B cell (primary cell): ENCODE measurements around the gene SDK1. TPM values are rescaled to one million over a fixed set of nuclear protein-coding genes. Genes with fewer than 3 reads are reported as not detected.

Experiments used
- ATAC-seq: fragments of 200-7000 bp; cut with Tn5 transposase; one replicate; pipeline ENCODE4 v1.10.0; 2021; ENCODE audit warnings: low read depth, mild to moderate bottlenecking, moderate number of reproducible peaks, moderate library complexity
- CTCF ChIA-PET: fragments of 350-600 bp; sonication (Branson Sonifier 250); formaldehyde crosslinking; loops from one replicate; lab custom pipeline; 2021; ENCODE audit warnings: antibody characterized with exemption, inconsistent platforms; lab: Charles Lee
- POLR2A ChIA-PET: fragments of 350-600 bp; sonication (Branson Sonifier 250); formaldehyde crosslinking; loops from one replicate; lab custom pipeline; 2021; ENCODE audit warnings: antibody characterized with exemption; lab: Charles Lee
- DNase-seq: peaks from one replicate; pipeline ENCODE4 v3.0.0; 2013
- H2AFZ ChIP-seq: 2 replicates; pipeline ENCODE4 v1.6.1; 2012; ENCODE audit warnings: mild to moderate bottlenecking, low read depth, low read length; ENCODE audit not compliant: insufficient read depth, poor library complexity, severe bottlenecking
- H3K27ac ChIP-seq, 2 donors: 1 replicate in 1 of 2; 2 replicates in 1 of 2; pipeline ENCODE4 v1.5.1; 2012 to 2013; ENCODE audit warnings: low read length in 2 of 2, mild to moderate bottlenecking in 2 of 2, moderate library complexity in 1 of 2
- H3K27me3 ChIP-seq, 4 experiments: fragments of 200-600 bp in 1 of 4; sonication (generic) in 1 of 4; replicated peaks in 1 of 4; 1 replicate in 2 of 4; 2 replicates in 2 of 4; pipeline versions ENCODE4 v1.6.1 to v1.7.0; 2013 to 2016; ENCODE audit warnings: low read length in 3 of 4, mild to moderate bottlenecking in 2 of 4, mixed read lengths in 1 of 4, moderate library complexity in 1 of 4; ENCODE audit not compliant: insufficient read depth in 4 of 4, control insufficient read depth in 3 of 4; ENCODE audit errors: control extremely low read depth in 1 of 4
- H3K36me3 ChIP-seq, 2 experiments: replicated peaks in 1 of 2; 1 replicate in 1 of 2; 2 replicates in 1 of 2; pipeline versions ENCODE4 v1.6.1 to v1.7.1; 2013; ENCODE audit warnings: low read length in 1 of 2; ENCODE audit not compliant: insufficient read depth in 2 of 2, control insufficient read depth in 1 of 2; ENCODE audit errors: control extremely low read depth in 1 of 2, extremely low read depth in 1 of 2
- H3K4me1 ChIP-seq, 2 donors: fragments of 200-600 bp in 1 of 2; sonication (generic) in 1 of 2; 1 replicate in 1 of 2; 2 replicates in 1 of 2; pipeline versions ENCODE4 v1.5.1 to v1.6.1; 2013 to 2017; ENCODE audit warnings: low read length in 2 of 2; ENCODE audit not compliant: control insufficient read depth in 2 of 2, insufficient read depth in 2 of 2
- H3K4me2 ChIP-seq: replicated peaks from 2 replicates; pipeline ENCODE3; 2012; ENCODE audit warnings: mild to moderate bottlenecking, low read depth, low read length; ENCODE audit not compliant: poor library complexity, severe bottlenecking
- H3K4me3 ChIP-seq, 5 experiments: fragments of 200-600 bp in 1 of 5; sonication (generic) in 1 of 5; 1 replicate in 3 of 5; 2 replicates in 2 of 5; pipeline versions ENCODE4 v1.5.1 to v1.7.0; 2011 to 2016; ENCODE audit warnings: low read length in 4 of 5, mild to moderate bottlenecking in 4 of 5, low read depth in 2 of 5, control low read depth in 1 of 5, moderate library complexity in 1 of 5; ENCODE audit not compliant: insufficient read depth in 1 of 5; ENCODE audit errors: control extremely low read depth in 1 of 5, extremely low read depth in 1 of 5
- H3K79me2 ChIP-seq: fragments of 200-600 bp; sonication (generic); one replicate; pipeline ENCODE4 v1.6.0; 2016; ENCODE audit warnings: low read length; ENCODE audit not compliant: control insufficient read depth, insufficient read depth
- H3K9ac ChIP-seq: fragments of 200-600 bp; sonication (generic); 2 replicates; pipeline ENCODE4 v1.6.1; 2017; ENCODE audit warnings: mild to moderate bottlenecking, low read length, moderate library complexity
- H3K9me3 ChIP-seq, 3 donors: one replicate each; pipeline versions ENCODE4 v1.6.1 to v1.7.1; 2013; ENCODE audit warnings: low read length in 2 of 3; ENCODE audit not compliant: control insufficient read depth in 2 of 3, insufficient read depth in 1 of 3; ENCODE audit errors: control extremely low read depth in 1 of 3
- H4K20me1 ChIP-seq: 2 replicates; pipeline ENCODE4 v1.6.0; 2012; ENCODE audit warnings: mild to moderate bottlenecking, low read length; ENCODE audit not compliant: insufficient read depth, control insufficient read depth, poor library complexity, severe bottlenecking
- H3K27ac Mint-ChIP-seq: one replicate; pipeline ENCODE4 v1.8.0; 2021; ENCODE audit warnings: mixed read lengths
- H3K27me3 Mint-ChIP-seq: one replicate; pipeline ENCODE4 v1.8.0; 2021; ENCODE audit warnings: mixed read lengths
- H3K4me1 Mint-ChIP-seq: one replicate; pipeline ENCODE4 v1.8.0; 2021; ENCODE audit warnings: mixed read lengths
- H3K4me3 Mint-ChIP-seq: one replicate; pipeline ENCODE4 v1.8.0; 2021; ENCODE audit warnings: mixed read lengths
- H3K9me3 Mint-ChIP-seq: one replicate; pipeline ENCODE4 v1.8.0; 2022; ENCODE audit warnings: mixed read lengths; ENCODE audit not compliant: insufficient read depth
- EZH2 ChIP-seq: IDR thresholded peaks from 2 replicates; pipeline ENCODE4 v1.6.1; 2012; ENCODE audit warnings: borderline replicate concordance, low read depth, mild to moderate bottlenecking, moderate library complexity, low read length; ENCODE audit not compliant: insufficient read depth, poor library complexity, severe bottlenecking
- WGBS: methylation state at CpG from one replicate; pipeline ENCODE4 v1.1.5; 2013; ENCODE audit warnings: missing lambda C conversion rate; ENCODE audit not compliant: insufficient coverage; 5-methylcytosine and 5-hydroxymethylcytosine counted together
- intact Hi-C: fragments of 100-400 bp; cut with micrococcal nuclease; formaldehyde crosslinking; loops from one replicate; pipeline ENCODE4 v1.10.0; 2022
- polyA plus RNA-seq: library from polyadenylated mRNA; depleted of rRNA; stranded (reverse); fragments of >200 nt; gene quantifications from 2 replicates; pipeline ENCODE4 v1.2.3, GENCODE V29; 2012
- total RNA-seq, 2 donors: library from RNA; stranded (reverse); fragments of 120-200 nt in 1 of 2; gene quantifications; 1 replicate in 1 of 2; 2 replicates in 1 of 2; pipeline versions ENCODE4 v1.2.3 to v1.2.4, GENCODE V29; 2013 to 2022
- TF ChIP-seq, protein P1 (sequence below): fragments of 200-600 bp; IDR thresholded peaks from one replicate; pipeline ENCODE4 v1.8.0; 2022; ENCODE audit warnings: antibody characterized with exemption, mild to moderate bottlenecking

The SDK1 gene
- total and polyA plus RNA-seq, 2 donors (not counting 1 experiment from before 2014, with no cell fraction given) = 0.73 to 2.0 TPM

DNA sequence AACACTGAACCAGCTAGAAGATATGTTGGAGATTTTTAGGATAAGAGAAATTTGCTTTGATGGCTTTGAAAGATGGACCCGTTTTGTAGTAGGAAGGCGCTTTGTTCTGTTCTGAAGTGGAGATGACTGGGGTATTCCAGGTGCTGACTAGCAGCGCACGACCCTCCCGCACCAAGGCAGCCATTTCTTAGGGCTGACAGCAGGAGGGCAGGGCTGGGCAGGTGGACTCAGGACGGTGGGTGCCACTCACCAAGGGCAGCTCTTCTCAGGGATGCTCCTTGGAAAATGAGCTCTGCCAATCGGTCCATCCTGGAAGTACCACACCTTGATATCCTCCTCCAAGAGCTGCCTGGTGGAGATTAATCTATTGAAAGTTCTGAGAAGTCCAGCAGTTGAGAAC lies 917.4 kb downstream of the SDK1 start:
- no peak overlapping the region for H3K27ac ChIP-seq
- Mint-ChIP-seq H3K27me3 (no peaks in the 10 kb centered on the region), H3K27ac (no peak overlapping the region), H3K4me3 (no peak overlapping the region), H3K9me3 (no peaks in the 10 kb centered on the region), H3K4me1 (no peaks in the 10 kb centered on the region)
- DNase-seq (no peak), ATAC-seq (no peak)
- H3K4me3 ChIP-seq = no peak overlapping the region
- no peaks in the 10 kb centered on the region for H3K79me2 ChIP-seq
- no peaks in the 10 kb centered on the region for H3K36me3 ChIP-seq
- no peak for TF ChIP-seq EZH2
- TF ChIP-seq, protein P1, sequence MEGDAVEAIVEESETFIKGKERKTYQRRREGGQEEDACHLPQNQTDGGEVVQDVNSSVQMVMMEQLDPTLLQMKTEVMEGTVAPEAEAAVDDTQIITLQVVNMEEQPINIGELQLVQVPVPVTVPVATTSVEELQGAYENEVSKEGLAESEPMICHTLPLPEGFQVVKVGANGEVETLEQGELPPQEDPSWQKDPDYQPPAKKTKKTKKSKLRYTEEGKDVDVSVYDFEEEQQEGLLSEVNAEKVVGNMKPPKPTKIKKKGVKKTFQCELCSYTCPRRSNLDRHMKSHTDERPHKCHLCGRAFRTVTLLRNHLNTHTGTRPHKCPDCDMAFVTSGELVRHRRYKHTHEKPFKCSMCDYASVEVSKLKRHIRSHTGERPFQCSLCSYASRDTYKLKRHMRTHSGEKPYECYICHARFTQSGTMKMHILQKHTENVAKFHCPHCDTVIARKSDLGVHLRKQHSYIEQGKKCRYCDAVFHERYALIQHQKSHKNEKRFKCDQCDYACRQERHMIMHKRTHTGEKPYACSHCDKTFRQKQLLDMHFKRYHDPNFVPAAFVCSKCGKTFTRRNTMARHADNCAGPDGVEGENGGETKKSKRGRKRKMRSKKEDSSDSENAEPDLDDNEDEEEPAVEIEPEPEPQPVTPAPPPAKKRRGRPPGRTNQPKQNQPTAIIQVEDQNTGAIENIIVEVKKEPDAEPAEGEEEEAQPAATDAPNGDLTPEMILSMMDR = no peak
- CTCF ChIA-PET = no interaction called here
- no peaks in the 10 kb centered on the region for H3K27me3 ChIP-seq
- H2AFZ ChIP-seq = no peak overlapping the region
- POLR2A ChIA-PET = no interaction called here
- H4K20me1 ChIP-seq = no peaks in the 10 kb centered on the region
- H3K4me1 ChIP-seq = no peaks in the 10 kb centered on the region
- no peak overlapping the region for H3K4me2 ChIP-seq
- intact Hi-C loops = no loop called here
- H3K9ac ChIP-seq = no peak overlapping the region
- 97% methylated on average over 7 of the region's 7 CpGs for WGBS
- peaks cover 0 to 28% (median 0%) of the 10 kb centered on the region in 3 donors for H3K9me3 ChIP-seq

DNA sequence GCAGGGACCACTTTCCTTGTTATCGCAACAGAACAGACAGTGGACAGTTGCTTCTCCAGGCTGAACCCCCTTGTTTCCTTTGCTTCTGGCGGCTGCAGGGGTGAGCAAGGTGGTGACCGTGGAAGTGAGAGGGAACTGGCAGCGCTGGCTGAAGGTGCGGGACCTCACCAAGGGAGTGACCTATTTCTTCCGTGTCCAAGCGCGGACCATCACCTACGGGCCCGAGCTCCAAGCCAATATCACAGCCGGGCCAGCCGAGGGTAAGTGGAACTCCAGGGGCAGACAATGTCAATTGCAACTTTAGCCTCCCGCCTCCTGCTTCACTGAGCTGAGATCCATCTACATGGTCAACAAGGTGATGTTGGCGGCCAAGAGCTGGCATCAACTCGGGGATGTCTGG lies 919.0 kb downstream of the SDK1 start:
- Histone ChIP-seq H3K4me1 (no peaks in the 10 kb centered on the region), H3K9ac (no peak overlapping the region), H3K27ac (no peak overlapping the region), H4K20me1 (no peaks in the 10 kb centered on the region), H3K4me2 (no peak overlapping the region), H2AFZ (no peak overlapping the region), H3K27me3 (no peaks in the 10 kb centered on the region), H3K4me3 (no peak overlapping the region), H3K36me3 (no peaks in the 10 kb centered on the region), H3K9me3 (peaks cover 0 to 26% (median 0%) of the 10 kb centered on the region in 3 donors), H3K79me2 (no peaks in the 10 kb centered on the region)
- ATAC-seq = no peak
- no peaks in the 10 kb centered on the region for H3K4me1 Mint-ChIP-seq
- no peaks in the 10 kb centered on the region for H3K9me3 Mint-ChIP-seq
- ChIA-PET POLR2A (no interaction called here), CTCF (no interaction called here)
- no peak for DNase-seq
- TF ChIP-seq EZH2 = no peak
- TF ChIP-seq, protein P1 = no peak
- H3K4me3 Mint-ChIP-seq = no peak overlapping the region
- 97% methylated on average over 15 of the region's 15 CpGs for WGBS
- no peaks in the 10 kb centered on the region for H3K27me3 Mint-ChIP-seq
- no peak overlapping the region for H3K27ac Mint-ChIP-seq
- intact Hi-C loops = no loop called here
